ENCODE measurements around the gene IGF2R.

Gene IGF2R

GRCh38 chr6:160092602-160093001 is 123.7 kb downstream of the IGF2R start:
- POLR2A ChIA-PET = no interaction called here
- TF ChIP-seq, protein P1, sequence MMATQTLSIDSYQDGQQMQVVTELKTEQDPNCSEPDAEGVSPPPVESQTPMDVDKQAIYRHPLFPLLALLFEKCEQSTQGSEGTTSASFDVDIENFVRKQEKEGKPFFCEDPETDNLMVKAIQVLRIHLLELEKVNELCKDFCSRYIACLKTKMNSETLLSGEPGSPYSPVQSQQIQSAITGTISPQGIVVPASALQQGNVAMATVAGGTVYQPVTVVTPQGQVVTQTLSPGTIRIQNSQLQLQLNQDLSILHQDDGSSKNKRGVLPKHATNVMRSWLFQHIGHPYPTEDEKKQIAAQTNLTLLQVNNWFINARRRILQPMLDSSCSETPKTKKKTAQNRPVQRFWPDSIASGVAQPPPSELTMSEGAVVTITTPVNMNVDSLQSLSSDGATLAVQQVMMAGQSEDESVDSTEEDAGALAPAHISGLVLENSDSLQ (IDR thresholded peaks at IDR 0.05) = no peak
- no peak for TF ChIP-seq SP1 (IDR thresholded peaks at IDR 0.05)
- no peak for TF ChIP-seq NFRKB (IDR thresholded peaks at IDR 0.05)
- DNase-seq (ENCODE audit: extremely low spot score) = no peak
- CTCF ChIA-PET = no interaction called here

GRCh38 chr6:160093061-160093460 is 124.2 kb downstream of the IGF2R start:
- ChIA-PET POLR2A (no interaction called here), CTCF (no interaction called here)
- TF ChIP-seq NFRKB (IDR thresholded peaks at IDR 0.05) (no peak), FOXK2 (IDR thresholded peaks at IDR 0.05) (no peak), BHLHE40 (IDR thresholded peaks at IDR 0.05; ENCODE audit: borderline replicate concordance) (no peak), SP1 (IDR thresholded peaks at IDR 0.05) (no peak), CTBP1 (IDR thresholded peaks at IDR 0.05; ENCODE audit: borderline replicate concordance) (no peak), L3MBTL2 (conservative IDR thresholded peaks at IDR 0.05) (no peak), ARNT (IDR thresholded peaks at IDR 0.05) (no peak)
- no peak for DNase-seq (ENCODE audit: extremely low spot score)

DNA sequence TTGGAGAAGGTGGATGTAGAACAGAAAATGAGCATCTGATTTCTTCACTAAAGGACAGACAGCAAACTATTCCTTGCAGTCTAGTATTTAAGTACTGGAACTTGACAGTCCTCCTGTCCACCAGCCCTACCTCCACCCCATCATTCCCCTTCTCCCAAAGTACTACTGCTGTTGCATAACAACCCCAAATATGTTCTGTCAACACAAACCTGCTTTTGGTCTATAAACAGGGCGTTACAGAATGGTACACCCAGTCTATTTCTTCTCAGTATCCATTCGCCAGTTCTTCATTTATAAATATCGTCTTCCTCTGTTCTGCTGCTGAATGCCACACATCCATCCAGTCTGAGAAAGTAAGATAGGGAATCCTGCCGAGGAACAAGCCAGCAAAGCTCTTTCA is 125.1 kb downstream of the IGF2R start:
- ChIA-PET POLR2A (no interaction called here), CTCF (no interaction called here)
- no peak for TF ChIP-seq ZNF384 (IDR thresholded peaks at IDR 0.05)
- TF ChIP-seq LEF1 (IDR thresholded peaks at IDR 0.05; ENCODE audit: borderline replicate concordance) = no peak
- no peak for TF ChIP-seq SP1 (IDR thresholded peaks at IDR 0.05)
- TF ChIP-seq, protein P1 (IDR thresholded peaks at IDR 0.05) = no peak
- TF ChIP-seq NFRKB (IDR thresholded peaks at IDR 0.05) = no peak
- TF ChIP-seq FOXM1 (IDR thresholded peaks at IDR 0.05; ENCODE audit: borderline replicate concordance) = no peak
- TF ChIP-seq HDGF (IDR thresholded peaks at IDR 0.05; ENCODE audit: borderline replicate concordance) = no peak
- no peak for TF ChIP-seq ELF4 (IDR thresholded peaks at IDR 0.05)
- TF ChIP-seq FOXK2 (IDR thresholded peaks at IDR 0.05) = no peak
- no peak for TF ChIP-seq ARNT (IDR thresholded peaks at IDR 0.05)
- no peak for TF ChIP-seq L3MBTL2 (conservative IDR thresholded peaks at IDR 0.05)
- TF ChIP-seq FOXA1 (IDR thresholded peaks at IDR 0.05) = no peak
- no peak for DNase-seq (ENCODE audit: extremely low spot score)

DNA sequence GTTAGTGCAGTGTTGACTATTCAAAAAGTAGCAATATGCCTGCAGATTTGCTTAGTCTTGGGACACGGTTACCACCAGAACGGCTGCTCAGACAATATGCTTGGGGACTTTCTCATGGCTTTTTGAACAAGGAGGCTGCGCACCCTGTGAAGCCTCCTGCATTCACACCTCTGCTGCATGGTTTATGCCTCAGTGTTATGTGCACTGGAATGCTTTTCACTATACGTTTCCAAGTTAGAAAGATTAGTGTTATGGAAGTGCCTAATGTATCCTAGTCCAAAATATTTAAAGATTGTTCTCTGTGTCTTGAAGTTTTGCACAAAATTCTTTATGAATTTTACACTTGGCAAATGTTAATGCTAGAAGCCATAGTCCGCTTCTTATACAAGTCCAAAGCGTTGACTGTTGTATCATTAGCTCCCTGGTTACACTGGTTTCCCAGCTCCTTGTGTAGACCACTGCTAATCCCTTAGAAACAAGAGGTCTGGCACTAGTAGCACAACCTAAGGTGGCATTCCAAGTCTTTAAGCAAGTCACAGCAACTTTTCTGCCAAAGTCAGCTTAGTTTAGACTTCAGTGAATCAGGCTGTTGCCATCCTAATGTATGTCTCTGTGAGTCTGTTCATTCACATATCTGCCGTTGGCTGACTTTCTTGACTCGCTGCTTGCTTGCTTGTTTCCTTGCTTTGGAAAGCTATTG is 126.4 kb downstream of the IGF2R start:
- ChIA-PET POLR2A (no interaction called here), CTCF (no interaction called here)
- no peak for DNase-seq (ENCODE audit: extremely low spot score)
- TF ChIP-seq SP1 (IDR thresholded peaks at IDR 0.05) (no peak), BHLHE40 (IDR thresholded peaks at IDR 0.05; ENCODE audit: borderline replicate concordance) (no peak), CTBP1 (IDR thresholded peaks at IDR 0.05; ENCODE audit: borderline replicate concordance) (no peak), SUZ12 (IDR thresholded peaks at IDR 0.05) (no peak), ARNT (IDR thresholded peaks at IDR 0.05) (no peak), L3MBTL2 (conservative IDR thresholded peaks at IDR 0.05) (no peak), HDGF (IDR thresholded peaks at IDR 0.05; ENCODE audit: borderline replicate concordance) (no peak), FOXA1 (IDR thresholded peaks at IDR 0.05) (no peak), ZNF384 (IDR thresholded peaks at IDR 0.05) (no peak), TARDBP (IDR thresholded peaks at IDR 0.05) (no peak), ELF4 (IDR thresholded peaks at IDR 0.05) (no peak), LEF1 (IDR thresholded peaks at IDR 0.05; ENCODE audit: borderline replicate concordance) (no peak), FOXK2 (IDR thresholded peaks at IDR 0.05) (no peak), FOXM1 (IDR thresholded peaks at IDR 0.05; ENCODE audit: borderline replicate concordance) (no peak), NFRKB (IDR thresholded peaks at IDR 0.05) (no peak)
- TF ChIP-seq, protein P1 (IDR thresholded peaks at IDR 0.05) = no peak

DNA sequence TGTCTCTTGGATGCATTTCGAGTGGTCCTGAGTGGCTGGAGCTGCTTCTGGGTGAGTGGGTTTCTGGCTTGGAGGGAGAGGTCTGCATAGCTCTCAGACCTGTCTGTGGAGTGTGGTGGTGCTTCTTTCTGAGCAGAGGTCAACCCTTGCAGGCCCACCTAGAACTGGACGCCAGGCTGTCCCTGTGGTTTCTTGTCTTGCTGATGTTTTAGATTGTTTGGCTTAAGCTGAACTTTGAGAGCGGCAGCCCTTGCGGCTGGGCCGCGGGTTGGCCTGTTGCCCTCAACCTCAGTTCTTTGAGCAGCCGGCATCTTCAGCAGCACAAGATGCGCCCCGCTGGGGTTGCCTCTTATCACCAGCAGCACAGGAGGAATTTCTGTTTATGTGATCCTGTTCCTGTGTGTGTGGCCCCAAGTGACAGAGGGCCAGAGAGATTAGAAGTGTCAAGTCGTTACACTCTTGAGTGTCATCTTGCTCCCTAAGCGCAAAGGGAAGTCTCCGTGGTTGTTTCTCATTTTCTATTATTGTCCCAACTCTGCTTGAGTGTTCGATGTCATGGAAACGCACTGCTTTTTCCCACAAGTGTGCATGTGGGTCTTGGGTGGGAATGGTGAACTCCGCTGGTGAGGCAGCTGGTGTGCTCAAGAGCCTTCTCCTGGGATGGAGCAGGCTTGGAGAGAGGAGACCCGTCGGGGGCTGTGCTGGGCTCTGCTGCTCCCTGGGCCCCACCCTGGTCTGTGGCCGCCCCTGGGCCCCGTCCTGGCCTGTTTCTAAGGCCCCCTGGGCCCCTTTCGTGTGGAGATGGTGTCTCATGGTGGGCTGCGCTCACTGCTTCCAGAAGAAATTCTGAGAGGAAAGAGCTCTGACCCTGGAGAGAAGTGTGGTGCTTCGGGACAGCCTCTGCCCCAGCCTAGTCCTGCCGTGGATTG is 132.7 kb downstream of the IGF2R start:
- DNase-seq (ENCODE audit: extremely low spot score) = no peak
- TF ChIP-seq HDGF (IDR thresholded peaks at IDR 0.05; ENCODE audit: borderline replicate concordance) = no peak
- TF ChIP-seq NFRKB (IDR thresholded peaks at IDR 0.05) = no peak
- TF ChIP-seq ZNF384 (IDR thresholded peaks at IDR 0.05) = no peak
- POLR2A ChIA-PET = no interaction called here
- CTCF ChIA-PET = interaction anchor here (0.6 to 1.3 kb wide), 2 partner anchors 13 to 28 kb away, joined by 4 to 8 read pairs; no protein-coding TSS in a partner anchor

DNA sequence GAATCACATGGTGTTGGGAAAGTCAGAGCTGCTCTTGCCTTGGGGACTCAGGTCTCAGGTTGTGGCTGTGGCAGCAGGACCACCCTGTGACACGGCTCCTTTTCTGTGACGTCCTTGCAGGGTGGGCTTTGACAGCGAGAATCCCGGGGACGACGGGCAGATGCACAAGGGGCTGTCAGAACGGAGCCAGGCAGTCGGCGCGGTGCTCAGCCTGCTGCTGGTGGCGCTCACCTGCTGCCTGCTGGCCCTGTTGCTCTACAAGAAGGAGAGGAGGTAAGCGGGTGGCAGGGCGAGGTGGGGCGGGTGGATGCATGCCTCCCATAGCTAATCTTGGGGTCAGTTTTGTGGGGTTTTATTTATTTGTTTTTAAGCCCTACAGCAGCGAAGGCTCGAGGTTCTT is 133.5 kb downstream of the IGF2R start:
- no peak for DNase-seq (ENCODE audit: extremely low spot score)
- ChIA-PET POLR2A (no interaction called here), CTCF (interaction anchor here (1.3 kb wide), 1 partner anchor 14 kb away, joined by 8 read pairs; no protein-coding TSS in a partner anchor)
- TF ChIP-seq SP1 (IDR thresholded peaks at IDR 0.05) (no peak), CTBP1 (IDR thresholded peaks at IDR 0.05; ENCODE audit: borderline replicate concordance) (no peak), FOXM1 (IDR thresholded peaks at IDR 0.05; ENCODE audit: borderline replicate concordance) (no peak), HDGF (IDR thresholded peaks at IDR 0.05; ENCODE audit: borderline replicate concordance) (no peak), BHLHE40 (IDR thresholded peaks at IDR 0.05; ENCODE audit: borderline replicate concordance) (no peak), FOXK2 (IDR thresholded peaks at IDR 0.05) (no peak), NFRKB (IDR thresholded peaks at IDR 0.05) (no peak), FOXA1 (IDR thresholded peaks at IDR 0.05) (no peak), ZNF384 (IDR thresholded peaks at IDR 0.05) (no peak), SUZ12 (IDR thresholded peaks at IDR 0.05) (no peak), ELF4 (IDR thresholded peaks at IDR 0.05) (no peak), LEF1 (IDR thresholded peaks at IDR 0.05; ENCODE audit: borderline replicate concordance) (no peak), TARDBP (IDR thresholded peaks at IDR 0.05) (no peak)
- TF ChIP-seq, protein P1 (IDR thresholded peaks at IDR 0.05) = no peak

Measured in HEK293T (cell line).